BLaER1 treated with 17β-estradiol and CSF1 and Interleukin-3, amounts not matched to agents 10 nM and 100 nM (cell line): ENCODE results near the gene SLC23A3.
A peak's percentile ranks its signal among the peaks of the same experiment; 100 is the strongest.

Source experiments
- H3K27ac ChIP-seq, 11 experiments: shearing (Covaris generic); formaldehyde crosslinking; 2 replicates each; pipeline ENCODE4 v1.8.1; 2022
- H3K27me3 ChIP-seq, 11 experiments: shearing (Covaris generic); formaldehyde crosslinking; 2 replicates each; pipeline ENCODE4 v1.8.1; 2022
- H3K36me3 ChIP-seq, 11 experiments: shearing (Covaris generic); formaldehyde crosslinking; 2 replicates each; pipeline ENCODE4 v1.8.1; 2022
- H3K4me1 ChIP-seq, 10 experiments: shearing (Covaris generic); formaldehyde crosslinking; 2 replicates each; pipeline ENCODE4 v1.8.1; 2022
- H3K4me2 ChIP-seq, 11 experiments: shearing (Covaris generic); formaldehyde crosslinking; 2 replicates each; pipeline ENCODE4 v1.8.1; 2022
- H3K4me3 ChIP-seq, 10 experiments: shearing (Covaris generic); formaldehyde crosslinking; 2 replicates each; pipeline ENCODE4 v1.8.1; 2022
- H3K9ac ChIP-seq, 11 experiments: shearing (Covaris generic); formaldehyde crosslinking; 2 replicates each; pipeline ENCODE4 v1.8.1; 2022
- H3K9me3 ChIP-seq, 11 experiments: shearing (Covaris generic); formaldehyde crosslinking; replicated peaks in 1 of 11; 2 replicates each; pipeline ENCODE4 v1.8.1; 2022
- H4K20me1 ChIP-seq, 11 experiments: shearing (Covaris generic); formaldehyde crosslinking; 2 replicates each; pipeline ENCODE4 v1.8.1; 2022
- Cebpa-rat ChIP-seq, 11 experiments: shearing (Covaris generic); IDR thresholded peaks; 2 replicates each; pipeline ENCODE4 v1.8.1; 2022

The SLC23A3 gene, protein sequence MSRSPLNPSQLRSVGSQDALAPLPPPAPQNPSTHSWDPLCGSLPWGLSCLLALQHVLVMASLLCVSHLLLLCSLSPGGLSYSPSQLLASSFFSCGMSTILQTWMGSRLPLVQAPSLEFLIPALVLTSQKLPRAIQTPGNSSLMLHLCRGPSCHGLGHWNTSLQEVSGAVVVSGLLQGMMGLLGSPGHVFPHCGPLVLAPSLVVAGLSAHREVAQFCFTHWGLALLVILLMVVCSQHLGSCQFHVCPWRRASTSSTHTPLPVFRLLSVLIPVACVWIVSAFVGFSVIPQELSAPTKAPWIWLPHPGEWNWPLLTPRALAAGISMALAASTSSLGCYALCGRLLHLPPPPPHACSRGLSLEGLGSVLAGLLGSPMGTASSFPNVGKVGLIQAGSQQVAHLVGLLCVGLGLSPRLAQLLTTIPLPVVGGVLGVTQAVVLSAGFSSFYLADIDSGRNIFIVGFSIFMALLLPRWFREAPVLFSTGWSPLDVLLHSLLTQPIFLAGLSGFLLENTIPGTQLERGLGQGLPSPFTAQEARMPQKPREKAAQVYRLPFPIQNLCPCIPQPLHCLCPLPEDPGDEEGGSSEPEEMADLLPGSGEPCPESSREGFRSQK

GRCh38 chr2:219169930-219170654, at the start of gene SLC23A3:
TSS of gene SLC23A3 (minus strand) at chr2:219170029. CDS start at chr2:219169984, 45 bp downstream.
- H3K36me3 ChIP-seq = peaks cover 35 to 65% (median 39%) of the 10 kb centered on the region in 11 experiments
- H4K20me1 ChIP-seq = peaks cover 0 to 48% (median 22%) of the 10 kb centered on the region in 11 experiments; a peak in 14 of 22 replicates
- H3K9me3 ChIP-seq = no peaks in the 10 kb centered on the region
- H3K4me2 ChIP-seq = no peak within 1 kb of the TSS
- H3K4me3 ChIP-seq = no peak within 1 kb of the TSS
- TF ChIP-seq Cebpa-rat (IDR thresholded peaks at IDR 0.05) = no peak
- peaks cover 1 to 38% (median 8%) of the 10 kb centered on the region in 10 experiments; a peak in 19 of 20 replicates for H3K4me1 ChIP-seq
- H3K27ac ChIP-seq = no peak within 1 kb of the TSS
- no peaks in the 10 kb centered on the region for H3K27me3 ChIP-seq
- peak within 1 kb of the TSS in 1 of 11 experiments; percentile 6; a peak in 2 of 22 replicates for H3K9ac ChIP-seq

GRCh38 chr2:219218732-219219701, 49.2 kb upstream of the SLC23A3 start, which contains the start of gene ABCB6:
TSS of gene ABCB6 (minus strand) at chr2:219218958. CDS start at chr2:219218673, 285 bp downstream.
- Histone ChIP-seq H4K20me1 (peaks cover 4 to 60% (median 31%) of the 10 kb centered on the region in 11 experiments; a peak in 16 of 22 replicates), H3K9me3 (no peaks in the 10 kb centered on the region), H3K27me3 (no peaks in the 10 kb centered on the region), H3K4me2 (peak within 1 kb of the TSS; percentile 87 to 100 (median 98)), H3K27ac (peak within 1 kb of the TSS in 10 of 11 experiments; percentile 57 to 89 (median 74); a peak in 20 of 22 replicates), H3K4me3 (peak within 1 kb of the TSS; percentile 47 to 72 (median 61)), H3K4me1 (peaks cover 40 to 58% (median 51%) of the 10 kb centered on the region in 10 experiments), H3K36me3 (peaks cover 50 to 74% (median 57%) of the 10 kb centered on the region in 11 experiments), H3K9ac (peak within 1 kb of the TSS; percentile 42 to 89 (median 74); a peak in 21 of 22 replicates)
- TF ChIP-seq Cebpa-rat (IDR thresholded peaks at IDR 0.05) = no peak

GRCh38 chr2:219218217-219218731, 48.4 kb upstream of the SLC23A3 start:
- Histone ChIP-seq H4K20me1 (peaks cover 4 to 52% (median 31%) of the 10 kb centered on the region in 11 experiments; a peak in 16 of 22 replicates), H3K4me2 (peak overlapping the region; percentile 87 to 100 (median 98)), H3K27me3 (no peaks in the 10 kb centered on the region), H3K4me3 (peak overlapping the region; percentile 47 to 72 (median 61)), H3K9ac (peak overlapping the region; percentile 31 to 89 (median 74); a peak in 21 of 22 replicates), H3K36me3 (peaks cover 43 to 74% (median 57%) of the 10 kb centered on the region in 11 experiments), H3K4me1 (peaks cover 40 to 58% (median 51%) of the 10 kb centered on the region in 10 experiments), H3K9me3 (no peaks in the 10 kb centered on the region), H3K27ac (peak overlapping the region in 10 of 11 experiments; percentile 57 to 89 (median 74); a peak in 20 of 22 replicates)
- no peak for TF ChIP-seq Cebpa-rat (IDR thresholded peaks at IDR 0.05)

GRCh38 chr2:219216535-219216915, 46.7 kb upstream of the SLC23A3 start:
- H3K4me1 ChIP-seq = peaks cover 40 to 58% (median 51%) of the 10 kb centered on the region in 10 experiments
- no peaks in the 10 kb centered on the region for H3K9me3 ChIP-seq
- peaks cover 4 to 42% (median 18%) of the 10 kb centered on the region in 11 experiments; a peak in 15 of 22 replicates for H4K20me1 ChIP-seq
- no peak overlapping the region for H3K4me3 ChIP-seq
- TF ChIP-seq Cebpa-rat (IDR thresholded peaks at IDR 0.05) = no peak
- H3K36me3 ChIP-seq = peaks cover 32 to 72% (median 52%) of the 10 kb centered on the region in 11 experiments
- peak overlapping the region in 3 of 11 experiments; percentile 69 to 89 (median 85); a peak in 3 of 22 replicates for H3K27ac ChIP-seq
- peak overlapping the region; percentile 26 to 100 (median 98); a peak in 18 of 22 replicates for H3K4me2 ChIP-seq
- peak overlapping the region in 4 of 11 experiments; percentile 15 to 86 (median 60); a peak in 4 of 22 replicates for H3K9ac ChIP-seq
- no peaks in the 10 kb centered on the region for H3K27me3 ChIP-seq

GRCh38 chr2:219215871-219216534, 46.2 kb upstream of the SLC23A3 start:
- Histone ChIP-seq H3K9me3 (no peaks in the 10 kb centered on the region), H3K4me2 (peak overlapping the region in 10 of 11 experiments; percentile 26 to 100 (median 98); a peak in 17 of 22 replicates), H3K27me3 (no peaks in the 10 kb centered on the region), H3K4me1 (peaks cover 40 to 61% (median 50%) of the 10 kb centered on the region in 10 experiments), H4K20me1 (peaks cover 4 to 42% (median 17%) of the 10 kb centered on the region in 11 experiments; a peak in 15 of 22 replicates), H3K27ac (peak overlapping the region in 1 of 11 experiments; percentile 85; a peak in 3 of 22 replicates), H3K4me3 (no peak overlapping the region), H3K36me3 (peaks cover 27 to 70% (median 50%) of the 10 kb centered on the region in 11 experiments), H3K9ac (peak overlapping the region in 2 of 11 experiments; percentile 15 to 45; a peak in 2 of 22 replicates)
- no peak for TF ChIP-seq Cebpa-rat (IDR thresholded peaks at IDR 0.05)

DNA sequence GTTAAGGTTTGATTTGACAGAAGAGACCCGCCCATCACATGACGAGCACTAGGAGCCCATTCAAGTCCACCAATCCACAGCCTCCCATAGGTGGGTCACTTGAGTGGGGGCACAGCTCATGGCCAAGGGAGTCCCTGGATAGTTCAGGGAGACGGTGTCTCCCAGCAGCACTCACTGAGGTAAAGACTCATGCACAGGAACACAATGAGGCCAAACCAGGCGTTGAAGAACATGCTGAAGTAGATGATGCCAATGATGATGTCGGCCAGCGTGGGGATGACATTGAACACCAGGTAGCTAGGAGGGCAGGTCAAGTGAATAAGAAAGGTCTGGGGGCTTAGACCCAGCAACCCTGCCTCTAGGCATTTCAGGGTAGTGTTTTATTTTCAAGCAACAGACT, 45.0 kb upstream of the SLC23A3 start:
- peaks cover 20 to 70% (median 49%) of the 10 kb centered on the region in 11 experiments for H3K36me3 ChIP-seq
- peaks cover under 1 to 37% (median 7%) of the 10 kb centered on the region in 11 experiments; a peak in 14 of 22 replicates for H4K20me1 ChIP-seq
- H3K27me3 ChIP-seq = no peaks in the 10 kb centered on the region
- H3K9me3 ChIP-seq = no peaks in the 10 kb centered on the region
- H3K4me3 ChIP-seq = no peak overlapping the region
- H3K9ac ChIP-seq = no peak overlapping the region; a peak in 1 of 22 replicates
- H3K4me2 ChIP-seq = no peak overlapping the region
- no peak for TF ChIP-seq Cebpa-rat (IDR thresholded peaks at IDR 0.05)
- no peak overlapping the region for H3K27ac ChIP-seq
- peaks cover 47 to 61% (median 51%) of the 10 kb centered on the region in 10 experiments for H3K4me1 ChIP-seq

- H3K9ac ChIP-seq = peak overlapping the region in 4 of 11 experiments; percentile 2 to 37 (median 20); a peak in 4 of 22 replicates
- H3K4me2 ChIP-seq = no peak overlapping the region
- peaks cover 47 to 61% (median 51%) of the 10 kb centered on the region in 10 experiments for H3K4me1 ChIP-seq
- H3K27me3 ChIP-seq = no peaks in the 10 kb centered on the region
- no peak for TF ChIP-seq Cebpa-rat (IDR thresholded peaks at IDR 0.05)
- no peak overlapping the region; a peak in 1 of 22 replicates for H3K27ac ChIP-seq
- no peak overlapping the region for H3K4me3 ChIP-seq
- H3K36me3 ChIP-seq = peaks cover 20 to 73% (median 52%) of the 10 kb centered on the region in 11 experiments; a peak in 21 of 22 replicates
- H3K9me3 ChIP-seq = no peaks in the 10 kb centered on the region
- H4K20me1 ChIP-seq = peaks cover 0 to 36% (median 5%) of the 10 kb centered on the region in 11 experiments; a peak in 13 of 22 replicates
Measured at GRCh38 chr2:219214141-219214540, 44.3 kb upstream of the SLC23A3 start.
